HG02840 (cell line): ENCODE measurements around the gene WARS2.
"Not testable (repeated sequence)": the region's sequence is repeated elsewhere in the genome, so short reads cannot be mapped to it uniquely, and the experiment has no call there.

Experiments used
- ATAC-seq: cut with Tn5 transposase; IDR thresholded peaks from one replicate; pipeline ENCODE4 v1.9.1; 2021; ENCODE audit warnings: mild to moderate bottlenecking, moderate library complexity, moderate number of reproducible peaks; ENCODE audit not compliant: unreplicated experiment, low FRiP score

Gene WARS2

GRCh38 chr1:119141020-119141424 is 569 bp upstream of the WARS2 start:
- no peak for ATAC-seq

DNA sequence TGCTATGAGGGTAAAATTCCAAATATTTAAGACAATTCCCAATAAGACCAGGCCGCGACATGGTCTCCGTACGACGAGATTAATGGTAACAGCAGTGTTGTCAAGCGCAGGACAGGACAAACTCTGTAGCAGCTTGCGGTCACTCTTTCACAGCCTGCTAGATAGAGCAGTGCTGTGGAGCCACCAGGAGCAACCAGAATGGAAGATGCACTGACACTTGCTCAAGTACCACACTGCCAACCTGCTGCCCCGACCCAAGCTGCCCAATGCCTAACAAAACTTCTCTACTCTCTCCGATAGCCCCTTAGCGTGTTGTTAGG is 636 bp downstream of the WARS2 start:
- ATAC-seq, result peak; percentile 32

DNA sequence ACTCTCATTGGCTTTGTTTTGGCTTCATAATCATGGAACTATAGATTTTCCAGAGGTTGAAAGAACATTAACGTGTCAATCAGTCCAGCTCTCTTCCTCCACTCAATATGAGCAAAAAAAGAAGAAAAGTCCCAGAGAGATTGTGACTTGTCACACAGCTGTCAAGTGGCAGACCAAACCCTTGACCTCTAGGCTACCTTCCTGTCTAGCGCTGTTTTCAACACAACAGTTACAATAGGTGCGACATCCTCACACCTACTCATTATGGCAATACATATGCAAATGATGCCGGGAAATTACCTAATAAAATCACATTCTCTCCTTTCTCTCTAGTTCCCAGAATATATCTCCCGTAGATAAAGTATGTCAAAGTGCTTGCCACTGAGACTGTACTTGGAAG is 1.1 kb downstream of the WARS2 start:
- no peak for ATAC-seq

DNA sequence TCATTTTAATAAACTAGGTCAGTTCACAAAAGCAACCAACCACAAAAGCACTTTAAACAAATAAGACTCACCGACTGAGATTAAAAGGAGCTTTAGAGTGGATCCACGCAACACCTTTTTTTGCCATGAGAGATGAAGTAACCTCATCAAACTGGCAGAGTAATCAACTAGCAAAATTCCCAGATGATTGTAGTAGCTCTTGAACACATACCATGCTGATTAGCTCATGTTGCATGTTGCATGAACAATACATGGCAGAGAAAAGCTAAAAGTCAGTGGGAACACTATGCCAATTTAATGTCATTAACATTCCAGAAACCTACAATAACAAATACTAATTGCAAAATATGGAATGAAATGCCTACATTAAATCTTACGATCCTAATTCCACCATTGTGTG is 4.1 kb downstream of the WARS2 start:
- ATAC-seq, result no peak

- ATAC-seq, result no peak
Measured at GRCh38 chr1:119133987-119134386, 6.5 kb downstream of the WARS2 start.

DNA sequence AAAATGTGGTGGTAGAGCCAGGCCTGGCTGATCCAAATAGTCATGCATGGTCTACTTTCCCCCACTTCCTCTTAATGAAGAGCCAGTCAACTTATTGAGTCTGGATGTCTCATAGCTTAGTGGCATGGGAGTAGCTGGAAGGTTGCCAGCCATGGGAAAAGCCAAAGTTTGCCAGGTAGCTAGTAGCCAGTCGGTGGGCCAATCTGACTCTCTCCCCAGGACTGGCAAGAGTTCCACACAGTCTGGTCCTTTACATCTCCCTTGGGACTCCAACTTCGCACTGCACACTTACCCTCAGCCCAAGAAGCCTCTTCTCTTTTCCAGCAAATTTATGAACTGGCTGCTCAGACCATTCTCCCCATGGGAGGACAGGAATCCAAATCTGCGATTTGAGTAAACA is 8.3 kb downstream of the WARS2 start:
- ATAC-seq, result no peak

- no peak for ATAC-seq
Measured at GRCh38 chr1:119125874-119126273, 14.6 kb downstream of the WARS2 start.

DNA sequence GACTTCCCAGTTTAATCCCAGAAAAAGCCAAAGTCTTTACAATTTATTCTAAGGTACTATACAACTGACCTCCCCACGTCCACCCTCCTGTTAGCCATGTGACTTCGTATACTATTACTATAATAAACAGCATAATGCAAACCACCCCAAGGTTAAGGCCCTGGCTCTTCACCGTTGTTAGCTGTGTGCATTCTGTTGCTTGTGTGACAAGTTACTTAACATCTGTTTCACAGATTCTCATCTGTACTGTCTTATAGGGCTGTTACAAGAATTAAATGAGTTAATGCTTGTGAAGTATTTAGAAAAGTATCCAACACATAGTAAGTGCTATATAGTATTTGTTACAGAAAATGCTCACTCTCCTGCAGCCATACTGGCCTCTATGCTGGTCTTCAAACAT is 15.7 kb downstream of the WARS2 start:
- no peak for ATAC-seq

GRCh38 chr1:119121872-119122271 is 18.6 kb downstream of the WARS2 start:
- ATAC-seq, result not testable (repeated sequence)

GRCh38 chr1:119116725-119117124 is 23.7 kb downstream of the WARS2 start:
- ATAC-seq, result no peak

- ATAC-seq, result no peak
Measured at GRCh38 chr1:119115736-119116135, 24.7 kb downstream of the WARS2 start.

DNA sequence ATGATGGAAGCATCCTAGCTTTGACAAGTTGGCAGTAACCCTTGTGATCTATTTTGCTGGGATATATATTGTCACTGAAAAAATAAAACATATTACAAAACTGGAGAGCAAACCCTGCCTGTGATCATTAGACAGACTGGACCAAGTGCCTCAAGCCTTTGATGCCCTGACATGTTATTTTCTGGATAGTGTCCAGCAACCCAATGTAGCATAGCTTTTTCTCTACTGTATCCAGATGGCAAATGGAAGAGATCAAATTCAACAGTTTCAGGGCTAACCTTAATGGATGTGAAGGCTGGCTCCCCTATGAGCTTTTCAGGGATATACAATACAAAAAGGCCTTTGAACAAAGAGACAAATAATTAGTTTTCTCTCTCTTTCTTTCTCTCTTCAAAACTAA is 25.1 kb downstream of the WARS2 start:
- no peak for ATAC-seq

DNA sequence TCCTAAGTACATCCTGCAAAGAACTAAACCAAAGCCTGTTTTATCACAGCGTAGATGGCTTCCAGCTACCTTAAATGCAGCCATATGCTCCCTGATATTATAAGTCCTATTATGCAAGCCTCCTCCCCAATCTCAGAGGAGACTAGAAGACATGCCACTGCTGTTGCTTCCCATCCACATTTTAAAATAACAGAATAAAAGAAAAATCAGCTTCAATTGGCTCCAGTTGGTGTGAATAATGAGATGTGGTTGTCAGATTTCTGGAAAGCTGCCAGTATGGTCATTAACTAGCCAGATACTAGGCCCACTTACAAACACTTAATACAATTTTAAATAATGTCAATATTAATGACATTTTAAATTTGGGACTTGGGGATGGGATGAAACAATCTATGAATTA is 25.7 kb downstream of the WARS2 start:
- ATAC-seq, result no peak

DNA sequence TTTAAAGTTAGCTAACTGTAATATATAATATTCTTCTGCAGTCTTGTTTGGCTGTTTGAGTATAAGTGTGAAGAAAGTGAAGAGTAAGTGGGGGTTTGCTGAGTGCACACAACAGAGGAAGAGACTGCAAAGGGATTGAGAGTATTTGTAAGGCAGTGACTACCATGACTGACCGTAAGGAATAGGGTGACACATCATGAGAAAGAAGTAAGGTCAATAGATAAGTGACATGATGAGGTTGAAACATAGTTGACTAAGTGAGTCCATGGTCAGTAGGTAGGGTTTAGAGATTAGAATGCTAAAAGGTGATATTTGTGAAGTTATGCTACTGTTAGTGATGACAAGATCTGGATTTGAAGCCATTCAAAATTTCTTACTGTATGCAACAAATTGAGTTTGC is 27.7 kb downstream of the WARS2 start:
- no peak for ATAC-seq

DNA sequence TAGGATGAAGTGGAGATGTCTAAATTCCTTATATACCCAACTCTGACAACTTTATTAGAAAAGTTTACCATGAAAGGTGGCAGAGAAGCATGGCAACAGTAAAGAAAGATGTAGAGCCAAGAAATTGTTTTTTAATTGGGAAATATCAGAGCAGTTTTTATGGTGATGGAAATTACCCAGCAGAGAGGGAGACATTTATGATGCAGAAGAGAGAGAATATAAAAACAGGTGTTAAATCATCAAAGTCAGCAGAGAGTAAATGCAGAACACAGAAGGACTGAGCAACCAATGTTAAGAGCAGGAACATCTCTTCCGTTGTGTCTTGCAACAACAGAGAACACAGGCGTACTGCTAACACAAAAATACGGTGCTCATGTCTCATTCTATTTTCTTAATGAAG is 28.2 kb downstream of the WARS2 start:
- ATAC-seq, result no peak

DNA sequence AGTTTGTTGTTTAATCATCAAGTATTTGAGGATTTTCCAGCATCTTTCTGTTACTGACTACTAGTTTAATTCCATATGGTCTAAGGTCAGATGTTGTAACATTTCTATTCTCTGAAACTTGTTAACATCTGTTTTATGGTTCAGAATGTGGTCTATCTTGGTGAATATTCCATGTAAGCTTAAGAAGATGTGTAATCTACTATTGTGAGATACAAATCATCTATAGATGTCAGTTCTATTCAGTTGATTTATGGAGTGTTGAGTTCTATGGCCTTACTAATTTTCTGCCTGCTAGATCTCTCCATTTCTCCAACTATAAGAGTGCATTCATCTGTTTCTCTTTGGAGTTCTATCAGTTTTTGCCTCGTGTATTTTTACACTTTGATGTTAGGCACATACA is 31.5 kb downstream of the WARS2 start:
- no peak for ATAC-seq

DNA sequence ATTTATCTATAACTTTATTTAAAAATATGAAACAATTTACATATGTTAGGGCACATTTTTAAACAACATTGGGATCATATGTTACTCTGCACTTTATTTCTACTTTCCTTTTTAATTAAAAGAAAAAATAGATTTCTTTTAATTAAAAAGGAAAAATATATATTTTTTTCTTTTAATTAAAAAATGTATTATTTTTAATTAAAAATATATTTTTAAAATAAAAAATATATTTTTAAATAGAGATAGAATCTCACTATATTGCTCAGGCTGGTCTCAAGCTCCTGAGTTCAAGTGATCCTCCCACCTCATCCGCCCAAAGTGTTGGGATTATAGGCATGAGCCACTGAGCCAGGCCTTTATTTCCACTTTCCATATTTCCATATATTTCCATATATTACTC is 36.7 kb downstream of the WARS2 start:
- no peak for ATAC-seq

DNA sequence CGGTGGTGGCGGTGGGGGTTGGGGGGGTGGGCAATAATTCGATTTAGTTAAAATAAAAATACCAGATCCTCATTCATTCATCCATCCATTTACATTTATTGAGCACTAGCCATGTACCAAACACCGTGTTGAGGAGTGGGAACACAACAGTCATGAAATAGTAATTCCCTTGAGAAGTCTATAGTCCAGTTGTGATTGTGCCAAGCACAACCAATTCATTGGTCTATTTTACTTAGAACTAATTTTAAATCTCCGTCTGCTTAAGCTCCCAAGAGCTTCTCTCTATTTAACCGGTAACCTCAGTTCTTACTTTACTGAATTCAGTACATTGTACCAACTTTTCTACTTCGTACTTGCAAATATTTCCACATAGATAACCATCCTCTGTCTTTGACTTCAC is 38.4 kb downstream of the WARS2 start:
- no peak for ATAC-seq

- ATAC-seq, result no peak
Measured at GRCh38 chr1:119101563-119101962, 38.9 kb downstream of the WARS2 start.

DNA sequence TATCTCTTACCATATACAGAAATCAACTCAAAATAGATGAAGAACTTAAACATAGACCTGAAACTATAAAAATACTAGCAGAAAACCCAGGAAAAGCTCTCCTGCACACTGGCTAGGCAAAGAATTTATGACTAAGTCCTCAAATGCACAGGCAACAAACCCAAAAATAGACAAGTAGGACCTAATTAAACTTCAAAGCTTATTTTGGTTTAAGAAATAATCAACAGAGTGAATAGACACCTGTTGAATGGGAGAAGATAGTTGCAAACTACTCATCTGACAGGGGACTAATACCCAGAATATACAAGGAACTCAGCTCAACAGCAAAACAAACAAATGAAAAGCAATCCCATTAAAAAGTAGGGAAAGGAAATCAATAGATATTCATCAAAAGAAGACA is 40.7 kb downstream of the WARS2 start:
- no peak for ATAC-seq

DNA sequence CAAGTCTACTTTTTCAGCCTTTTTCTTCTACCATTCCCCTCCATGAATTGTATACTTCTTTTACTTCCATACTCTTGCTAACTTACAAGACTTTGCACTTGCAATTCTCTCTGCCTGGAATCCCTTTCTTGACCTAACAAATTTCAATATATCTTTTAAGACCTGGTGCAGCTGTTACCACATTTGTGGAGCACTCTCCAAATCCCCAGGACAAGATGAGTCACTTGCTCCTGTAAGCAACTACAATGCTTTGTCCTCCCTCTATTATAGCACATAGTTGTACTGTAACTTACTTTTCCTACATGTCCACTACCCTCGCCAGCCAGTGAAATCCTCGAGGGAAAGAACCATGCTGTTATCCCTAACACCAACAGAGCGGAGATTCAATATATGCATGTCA is 43.1 kb downstream of the WARS2 start:
- no peak for ATAC-seq

GRCh38 chr1:119093721-119094120 is 46.7 kb downstream of the WARS2 start:
- no peak for ATAC-seq

DNA sequence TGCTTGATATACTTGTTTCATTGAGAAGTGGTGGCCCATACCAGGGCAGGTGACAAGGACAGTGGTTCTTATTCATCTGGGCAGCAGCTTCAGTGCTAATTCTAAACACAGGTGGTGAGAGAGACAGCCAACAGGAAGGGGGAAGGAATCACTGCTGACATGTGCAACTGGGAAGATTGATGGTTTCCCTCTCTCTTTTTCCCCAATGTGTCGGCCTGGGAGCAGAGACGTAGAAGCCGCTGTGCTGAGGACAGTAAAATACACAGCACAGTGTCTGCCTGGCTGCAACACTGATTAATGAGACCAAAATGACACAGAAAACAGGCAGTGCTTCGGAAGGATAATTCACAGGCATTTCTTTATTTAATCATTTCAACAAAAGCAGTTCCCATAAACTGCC is 48.8 kb downstream of the WARS2 start:
- no peak for ATAC-seq

GRCh38 chr1:119090250-119090649 is 50.2 kb downstream of the WARS2 start:
- ATAC-seq, result no peak
